MCF 10A (cell line): ENCODE results near the gene TMOD4. TPM values are rescaled to one million over a fixed set of nuclear protein-coding genes. Genes with fewer than 3 reads are reported as not detected.
"Not testable (repeated sequence)": the region's sequence is repeated elsewhere in the genome, so short reads cannot be mapped to it uniquely, and the experiment has no call there.

Source experiments
- BruUV-seq: library from RNA; stranded (reverse); fragments of 400-500 nt; replicated peaks from 2 replicates; lab custom pipeline; 2021; lab: Mats Ljungman, UMichigan
- CTCF ChIA-PET: fragments of 300-600 bp; sonication (Branson Sonifier 250); formaldehyde crosslinking; extraction: SDS; loops from one replicate; lab custom pipeline; 2021; ENCODE audit warnings: antibody characterized with exemption, inconsistent platforms; lab: Yijun Ruan, JAX
- POLR2A ChIA-PET: fragments of 300-600, 350-650 bp; sonication (Branson Sonifier 250); formaldehyde crosslinking; extraction: SDS; loops from one replicate; lab custom pipeline; 2020; ENCODE audit warnings: antibody characterized with exemption, inconsistent platforms; lab: Yijun Ruan, JAX
- DNase-seq: peaks from one replicate; pipeline ENCODE4 v3.0.0-alpha.2; 2018; ENCODE audit not compliant: unreplicated experiment
- H3K27ac Mint-ChIP-seq: one replicate; pipeline ENCODE4 v1.8.0; 2022; ENCODE audit warnings: mild to moderate bottlenecking, low read depth, mixed read lengths; ENCODE audit not compliant: unreplicated experiment
- H3K27me3 Mint-ChIP-seq: one replicate; pipeline ENCODE4 v1.8.0; 2022; ENCODE audit warnings: mixed read lengths; ENCODE audit not compliant: insufficient read depth, unreplicated experiment
- H3K36me3 Mint-ChIP-seq: one replicate; pipeline ENCODE4 v1.8.0; 2022; ENCODE audit warnings: mild to moderate bottlenecking, moderate library complexity, mixed read lengths; ENCODE audit not compliant: insufficient read depth, unreplicated experiment
- H3K4me1 Mint-ChIP-seq: one replicate; pipeline ENCODE4 v1.8.0; 2022; ENCODE audit warnings: mixed read lengths; ENCODE audit not compliant: insufficient read depth, unreplicated experiment
- H3K4me3 Mint-ChIP-seq: one replicate; pipeline ENCODE4 v1.8.0; 2022; ENCODE audit warnings: mild to moderate bottlenecking, moderate library complexity, mixed read lengths; ENCODE audit not compliant: unreplicated experiment
- H3K9me3 Mint-ChIP-seq: one replicate; pipeline ENCODE4 v1.8.0; 2022; ENCODE audit warnings: mixed read lengths; ENCODE audit not compliant: unreplicated experiment
- CTCF ChIP-seq: fragments of 200-600 bp; IDR thresholded peaks from one replicate; pipeline ENCODE4 v1.8.0; 2022; ENCODE audit warnings: antibody characterized with exemption, mild to moderate bottlenecking; ENCODE audit not compliant: unreplicated experiment
- intact Hi-C: fragments of 100-400 bp; cut with micrococcal nuclease; formaldehyde crosslinking; loops from 2 replicates; pipeline ENCODE4 v1.14.1; 2022
- total RNA-seq: library from RNA; stranded (reverse); gene quantifications from 2 replicates; pipeline ENCODE4 v1.2.3, GENCODE V29; 2022

The TMOD4 gene
- total RNA-seq, 1 experiment from 2014 or later, result not detected

DNA sequence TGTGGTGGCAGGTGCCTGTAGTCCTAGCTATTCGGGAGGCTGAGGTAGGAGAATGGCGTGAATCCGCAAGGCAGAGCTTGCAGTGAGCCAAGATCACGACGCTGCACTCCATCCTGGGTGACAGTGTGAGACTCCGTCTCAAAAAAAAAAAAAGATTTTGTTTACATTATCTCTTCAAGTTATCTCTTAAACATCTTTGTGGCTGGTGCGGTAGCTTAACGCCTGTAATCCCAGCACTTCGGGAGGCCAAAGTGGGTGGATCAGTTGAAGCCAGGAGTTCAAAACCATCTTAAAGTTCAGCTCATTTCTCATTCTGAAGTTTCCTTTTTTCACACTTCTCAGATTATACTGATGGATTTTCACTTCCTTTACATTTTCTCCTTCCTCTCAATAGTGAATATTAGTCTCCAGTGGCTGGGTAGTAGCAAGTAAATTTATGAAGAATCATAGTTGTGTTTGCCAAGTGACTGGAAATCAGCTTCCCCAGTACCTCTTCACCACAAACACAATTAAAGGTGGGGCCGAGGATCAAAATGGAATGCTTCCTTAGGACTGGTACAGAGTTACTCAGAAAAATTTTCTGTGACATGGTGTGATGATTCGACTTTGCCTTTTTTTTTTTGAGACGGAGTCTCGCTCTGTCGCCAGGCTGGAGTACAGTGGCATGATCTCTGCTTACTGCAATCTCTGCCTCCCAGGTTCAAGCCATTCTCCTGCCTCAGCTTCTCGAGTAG, 36.4 kb upstream of the TMOD4 start:
- peaks cover 96% of the 10 kb centered on the region for H3K36me3 Mint-ChIP-seq
- BruUV-seq, result no TSS peak
- no peaks in the 10 kb centered on the region for H3K9me3 Mint-ChIP-seq
- no peak overlapping the region for H3K4me3 Mint-ChIP-seq
- H3K27ac Mint-ChIP-seq, result no peak overlapping the region
- CTCF ChIA-PET, result interaction anchor here (0.6 to 2.8 kb wide), 6 partner anchors 8 to 40 kb away, joined by 3 to 6 read pairs (median 3); no protein-coding TSS in a partner anchor
- H3K4me1 Mint-ChIP-seq, result peaks cover 12% of the 10 kb centered on the region
- no peak for TF ChIP-seq CTCF
- no peak for DNase-seq
- POLR2A ChIA-PET, result interaction anchor here (0.6 to 1.5 kb wide), 14 partner anchors 8 to 909 kb away, joined by 3 to 5 read pairs (median 3); partner anchors contain the start of genes PIP5K1A and PSMD4
- intact Hi-C loops, result no loop called here
- H3K27me3 Mint-ChIP-seq, result no peaks in the 10 kb centered on the region

- Mint-ChIP-seq H3K36me3 (peaks cover 96% of the 10 kb centered on the region), H3K27ac (peak overlapping the region; percentile 35), H3K9me3 (no peaks in the 10 kb centered on the region), H3K4me1 (peaks cover 11% of the 10 kb centered on the region), H3K27me3 (no peaks in the 10 kb centered on the region), H3K4me3 (no peak overlapping the region)
- intact Hi-C loops, result no loop called here
- no peak for TF ChIP-seq CTCF
- ChIA-PET POLR2A (interaction anchor here (0.8 to 1.5 kb wide), 4 partner anchors 12 to 70 kb away, joined by 3 to 5 read pairs (median 4); partner anchors contain the start of genes PIP5K1A, PSMD4 and VPS72), CTCF (interaction anchor here (0.6 to 1.4 kb wide), 3 partner anchors 16 to 455 kb away, joined by 3 read pairs; no protein-coding TSS in a partner anchor)
- DNase-seq, result no peak
- no TSS peak for BruUV-seq
Observed at GRCh38 chr1:151210830-151211229, 35.0 kb upstream of the TMOD4 start.

DNA sequence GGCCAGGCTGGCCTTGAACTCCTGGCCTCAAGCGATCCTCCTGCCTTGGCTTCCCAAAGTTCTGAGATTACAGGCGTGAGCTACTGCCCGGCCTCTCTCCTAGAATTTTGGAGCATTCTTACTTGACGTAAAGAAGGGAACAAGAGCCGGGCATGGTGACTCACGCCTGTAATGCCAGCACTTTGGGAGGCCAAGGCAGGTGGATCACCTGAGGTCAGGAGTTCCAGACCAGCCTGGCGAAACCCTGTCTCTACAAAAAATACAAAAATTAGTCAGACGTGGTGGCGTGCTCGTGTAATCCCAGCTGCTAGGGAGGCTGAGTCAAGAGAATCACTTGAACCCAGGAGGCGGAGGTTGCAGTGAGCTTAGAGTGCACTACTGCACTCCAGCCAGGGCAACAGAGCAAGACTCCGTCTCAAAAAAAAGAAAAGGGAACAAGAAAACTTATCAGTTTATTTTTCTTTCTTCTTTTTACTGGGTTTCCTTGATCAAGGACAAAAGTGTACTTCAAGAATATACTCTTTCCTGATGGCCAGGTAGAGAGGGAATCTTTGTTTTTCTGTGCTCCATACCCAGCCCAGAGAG, 29.7 kb upstream of the TMOD4 start:
- DNase-seq, H3K9me3 Mint-ChIP-seq, H3K27ac Mint-ChIP-seq, BruUV-seq, H3K4me3 Mint-ChIP-seq, intact Hi-C loops, H3K27me3 Mint-ChIP-seq: not testable (repeated sequence)
- peaks cover 88% of the 10 kb centered on the region for H3K36me3 Mint-ChIP-seq
- peaks cover 21% of the 10 kb centered on the region for H3K4me1 Mint-ChIP-seq
- POLR2A ChIA-PET, result interaction anchor here (1.0 to 3.0 kb wide), 4 partner anchors 16 to 76 kb away, joined by 4 to 8 read pairs (median 6); partner anchors contain the start of genes PSMD4, VPS72 and ZNF687
- CTCF ChIA-PET, result interaction anchor here (0.6 to 1.0 kb wide), 2 partner anchors 47 to 106 kb away, joined by 3 to 6 read pairs; no protein-coding TSS in a partner anchor

GRCh38 chr1:151199873-151200581, 24.2 kb upstream of the TMOD4 start:
- H3K9me3 Mint-ChIP-seq, result no peaks in the 10 kb centered on the region
- H3K36me3 Mint-ChIP-seq, result peaks cover 50% of the 10 kb centered on the region
- intact Hi-C loops, result loop anchor here (1.0 to 10.0 kb wide), 5 partner anchors 37 to 535 kb away; partner anchors contain the start of gene PI4KB
- H3K27me3 Mint-ChIP-seq, result no peaks in the 10 kb centered on the region
- H3K27ac Mint-ChIP-seq, result peak overlapping the region; percentile 95
- no peak for TF ChIP-seq CTCF
- no TSS peak for BruUV-seq
- ChIA-PET CTCF (interaction anchor here (0.6 to 2.8 kb wide), 7 partner anchors 13 to 201 kb away, joined by 3 to 11 read pairs (median 4); partner anchors contain the start of gene PSMD4), POLR2A (interaction anchor here (0.5 to 12.4 kb wide), 27 partner anchors 10 to 905 kb away, joined by 3 to 153 read pairs (median 3); partner anchors contain the start of genes C2CD4D, LYSMD1, PI4KB and PSMD4)
- peak overlapping the region; percentile 93 for H3K4me3 Mint-ChIP-seq
- peaks cover 37% of the 10 kb centered on the region for H3K4me1 Mint-ChIP-seq
- DNase-seq, result peak; percentile 81
